Neural progenitor cell (in vitro differentiated cells): ENCODE measurements around the gene GORASP1. TPM values are rescaled to one million over a fixed set of nuclear protein-coding genes. Genes with fewer than 3 reads are reported as not detected.

ENCODE experiments used
- DNase-seq: peaks from one replicate; pipeline ENCODE4 v3.0.0-alpha.2; 2016; ENCODE audit warnings: low spot score
- H2AFZ ChIP-seq: fragments of 200-600 bp; sonication (generic); replicated peaks from 2 replicates; pipeline ENCODE4 v1.6.1; 2016; ENCODE audit warnings: antibody characterized with exemption
- H3F3A ChIP-seq: fragments of 200-600 bp; sonication (generic); 2 replicates; pipeline ENCODE4 v1.6.1; 2016; ENCODE audit warnings: antibody characterized with exemption, low read depth
- H3K27ac ChIP-seq: fragments of 200-600 bp; sonication (generic); 2 replicates; pipeline ENCODE4 v1.5.1; 2016; ENCODE audit warnings: mild to moderate bottlenecking
- H3K27me3 ChIP-seq: fragments of 200-600 bp; sonication (generic); 2 replicates; pipeline ENCODE4 v1.6.1; 2016; ENCODE audit warnings: mild to moderate bottlenecking, moderate library complexity
- H3K36me3 ChIP-seq: fragments of 200-600 bp; sonication (generic); 2 replicates; pipeline ENCODE4 v1.5.1; 2016
- H3K4me1 ChIP-seq: fragments of 200-600 bp; sonication (generic); 2 replicates; pipeline ENCODE4 v1.6.1; 2016; ENCODE audit warnings: mixed run types
- H3K4me2 ChIP-seq: fragments of 200-600 bp; sonication (generic); 2 replicates; pipeline ENCODE4 v1.6.1; 2016
- H3K4me3 ChIP-seq: fragments of 200-600 bp; sonication (generic); 2 replicates; pipeline ENCODE4 v1.5.1; 2016
- H3K79me2 ChIP-seq: fragments of 200-600 bp; sonication (generic); 2 replicates; pipeline ENCODE4 v1.6.1; 2016; ENCODE audit warnings: low read depth
- H3K9ac ChIP-seq: fragments of 200-600 bp; sonication (generic); 2 replicates; pipeline ENCODE4 v1.6.1; 2016
- H3K9me3 ChIP-seq: fragments of 200-600 bp; sonication (generic); 2 replicates; pipeline ENCODE4 v1.5.1; 2016; ENCODE audit warnings: low read depth
- H4K20me1 ChIP-seq: fragments of 200-600 bp; sonication (generic); 2 replicates; pipeline ENCODE4 v1.6.1; 2016; ENCODE audit warnings: low read depth
- H3K27ac Mint-ChIP-seq: 3 replicates; pipeline ENCODE4 v1.8.0; 2021; ENCODE audit warnings: mixed read lengths
- H3K27me3 Mint-ChIP-seq: 2 replicates; pipeline ENCODE4 v1.8.0; 2022; ENCODE audit warnings: low read depth, mild to moderate bottlenecking, inconsistent platforms, moderate library complexity, mixed read lengths; ENCODE audit not compliant: insufficient read depth
- H3K36me3 Mint-ChIP-seq: 3 replicates; pipeline ENCODE4 v1.8.0; 2021; ENCODE audit warnings: mixed read lengths
- H3K4me1 Mint-ChIP-seq: 3 replicates; pipeline ENCODE4 v1.8.0; 2021; ENCODE audit warnings: mixed read lengths
- H3K4me3 Mint-ChIP-seq: 3 replicates; pipeline ENCODE4 v1.8.0; 2021; ENCODE audit warnings: mild to moderate bottlenecking, moderate library complexity, mixed read lengths
- H3K9me3 Mint-ChIP-seq: 3 replicates; pipeline ENCODE4 v1.8.0; 2020; ENCODE audit warnings: mixed read lengths
- CTCF ChIP-seq: fragments of 200-600 bp; sonication (generic); IDR thresholded peaks from 2 replicates; pipeline ENCODE4 v1.5.1; 2017; ENCODE audit warnings: antibody characterized with exemption, mild to moderate bottlenecking
- EZH2 ChIP-seq: fragments of 200-600 bp; sonication (generic); IDR thresholded peaks from 2 replicates; pipeline ENCODE4 v1.6.1; 2017; ENCODE audit warnings: antibody characterized with exemption, mild to moderate bottlenecking, moderate library complexity
- EZH2phosphoT487 ChIP-seq: fragments of 200-600 bp; sonication (generic); IDR thresholded peaks from 2 replicates; pipeline ENCODE4 v1.6.1; 2017; ENCODE audit warnings: antibody characterized with exemption
- total RNA-seq: library from RNA; depleted of rRNA; stranded (reverse); fragments of >200 nt; gene quantifications from 2 replicates; pipeline ENCODE4 v1.2.3, GENCODE V29; 2015; ENCODE audit warnings: low replicate concordance

Gene GORASP1
- total RNA-seq, 1 donor from 2014 or later: 18.0 TPM

GRCh38 chr3:39121621-39122020 lies 14.2 kb upstream of the GORASP1 start:
- Histone ChIP-seq H3K9me3 (no peaks in the 10 kb centered on the region), H3K27ac (no peak overlapping the region), H2AFZ (no peak overlapping the region), H3K36me3 (no peaks in the 10 kb centered on the region), H3K4me2 (no peak overlapping the region), H3K27me3 (no peaks in the 10 kb centered on the region), H4K20me1 (no peaks in the 10 kb centered on the region), H3K79me2 (no peaks in the 10 kb centered on the region), H3K4me3 (no peak overlapping the region), H3K9ac (no peak overlapping the region), H3K4me1 (no peaks in the 10 kb centered on the region), H3F3A (no peaks in the 10 kb centered on the region)
- H3K27me3 Mint-ChIP-seq: no peaks in the 10 kb centered on the region
- H3K27ac Mint-ChIP-seq: no peak overlapping the region
- H3K9me3 Mint-ChIP-seq: no peaks in the 10 kb centered on the region
- no peak overlapping the region for H3K4me3 Mint-ChIP-seq
- DNase-seq: no peak
- H3K36me3 Mint-ChIP-seq: peaks cover 3% of the 10 kb centered on the region
- TF ChIP-seq EZH2phosphoT487: no peak
- TF ChIP-seq CTCF: no peak
- H3K4me1 Mint-ChIP-seq: peaks cover under 1% of the 10 kb centered on the region

GRCh38 chr3:39118931-39119660 lies 11.7 kb upstream of the GORASP1 start:
- H2AFZ ChIP-seq: no peak overlapping the region
- TF ChIP-seq CTCF: no peak
- TF ChIP-seq EZH2: no peak
- TF ChIP-seq EZH2phosphoT487: no peak
- no peaks in the 10 kb centered on the region for H4K20me1 ChIP-seq
- no peak overlapping the region for H3K9ac ChIP-seq
- no peak overlapping the region for H3K4me3 ChIP-seq
- H3K27me3 Mint-ChIP-seq: no peaks in the 10 kb centered on the region
- H3K27ac ChIP-seq: no peak overlapping the region
- no peaks in the 10 kb centered on the region for H3K79me2 ChIP-seq
- peaks cover 3% of the 10 kb centered on the region for H3K36me3 Mint-ChIP-seq
- H3K4me3 Mint-ChIP-seq: no peak overlapping the region
- H3K27me3 ChIP-seq: no peaks in the 10 kb centered on the region
- DNase-seq: no peak
- no peaks in the 10 kb centered on the region for H3K36me3 ChIP-seq
- no peaks in the 10 kb centered on the region for H3K4me1 Mint-ChIP-seq
- H3K9me3 ChIP-seq: no peaks in the 10 kb centered on the region
- H3K9me3 Mint-ChIP-seq: no peaks in the 10 kb centered on the region
- H3K27ac Mint-ChIP-seq: no peak overlapping the region
- H3K4me1 ChIP-seq: no peaks in the 10 kb centered on the region
- H3K4me2 ChIP-seq: no peak overlapping the region
- H3F3A ChIP-seq: no peaks in the 10 kb centered on the region

- H3K27ac ChIP-seq: no peak overlapping the region
- no peaks in the 10 kb centered on the region for H3K4me1 Mint-ChIP-seq
- peaks cover 3% of the 10 kb centered on the region for H3K36me3 Mint-ChIP-seq
- H3K4me2 ChIP-seq: no peak overlapping the region
- no peak overlapping the region for H3K4me3 ChIP-seq
- TF ChIP-seq EZH2phosphoT487: no peak
- no peak for TF ChIP-seq EZH2
- TF ChIP-seq CTCF: no peak
- no peaks in the 10 kb centered on the region for H3K4me1 ChIP-seq
- no peaks in the 10 kb centered on the region for H3K27me3 ChIP-seq
- H2AFZ ChIP-seq: no peak overlapping the region
- no peaks in the 10 kb centered on the region for H3K9me3 ChIP-seq
- H3K4me3 Mint-ChIP-seq: no peak overlapping the region
- H4K20me1 ChIP-seq: no peaks in the 10 kb centered on the region
- H3K9ac ChIP-seq: no peak overlapping the region
- no peaks in the 10 kb centered on the region for H3K27me3 Mint-ChIP-seq
- no peak overlapping the region for H3K27ac Mint-ChIP-seq
- H3K36me3 ChIP-seq: no peaks in the 10 kb centered on the region
- no peaks in the 10 kb centered on the region for H3F3A ChIP-seq
- H3K79me2 ChIP-seq: no peaks in the 10 kb centered on the region
- H3K9me3 Mint-ChIP-seq: no peaks in the 10 kb centered on the region
- no peak for DNase-seq
Observed at GRCh38 chr3:39118079-39118478, 10.7 kb upstream of the GORASP1 start.
